ENCODE measurements around the gene NDFIP1.

Gene NDFIP1

DNA sequence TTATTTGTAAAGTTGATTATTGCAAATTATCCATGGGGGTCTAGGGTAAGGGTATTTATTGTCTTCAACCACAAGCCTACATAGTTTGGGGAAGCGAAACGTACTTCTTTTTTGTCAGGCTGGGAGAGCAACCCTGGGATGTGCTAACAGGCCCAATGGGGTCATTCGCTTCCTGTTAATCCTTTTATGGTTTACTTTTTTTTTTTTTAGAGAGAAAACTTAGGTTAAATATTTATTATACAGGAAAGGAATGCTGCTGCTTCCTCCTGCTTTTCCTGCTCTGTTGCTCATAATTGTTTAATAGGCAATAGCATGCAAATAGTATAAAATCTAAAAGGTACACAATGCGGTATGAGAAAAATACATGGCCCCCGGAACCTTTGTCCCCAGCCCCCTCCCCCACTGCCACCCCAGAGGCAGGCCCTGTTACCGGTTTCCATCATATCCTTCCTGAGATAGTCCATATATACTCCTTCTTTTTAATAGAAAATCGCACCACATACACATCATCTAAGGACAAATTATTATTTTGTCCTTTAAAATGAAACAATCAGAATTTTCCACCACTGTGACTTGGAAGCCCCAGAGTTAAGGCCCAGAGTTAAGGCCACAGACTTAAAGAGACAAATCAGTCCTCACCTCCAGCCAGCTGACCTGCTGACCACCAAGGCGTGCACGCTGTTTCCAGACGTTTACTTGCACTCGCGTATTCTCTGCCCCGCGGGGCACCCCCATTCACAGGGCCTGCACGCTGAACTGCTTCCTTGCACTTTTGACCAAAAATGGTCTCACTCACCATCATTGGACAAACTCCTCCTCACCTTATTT is 83.9 kb downstream of the NDFIP1 start:
- no peak for DNase-seq

DNA sequence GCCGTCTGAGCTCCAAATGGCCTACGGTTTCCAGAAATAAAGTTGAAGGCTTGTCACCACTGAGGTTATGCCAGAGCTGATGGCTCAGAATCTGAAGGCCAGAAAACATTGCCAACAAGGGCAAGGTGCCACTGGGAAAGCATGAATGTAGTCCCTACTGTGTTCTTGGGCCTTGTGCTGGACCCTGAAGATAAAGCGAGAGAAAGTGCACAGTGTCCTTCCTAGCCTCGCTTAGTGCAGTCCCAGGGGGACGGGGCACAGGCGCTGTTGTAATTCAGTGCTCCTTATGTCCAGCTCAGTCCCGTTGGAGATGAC is 84.5 kb downstream of the NDFIP1 start:
- DNase-seq = no peak

DNA sequence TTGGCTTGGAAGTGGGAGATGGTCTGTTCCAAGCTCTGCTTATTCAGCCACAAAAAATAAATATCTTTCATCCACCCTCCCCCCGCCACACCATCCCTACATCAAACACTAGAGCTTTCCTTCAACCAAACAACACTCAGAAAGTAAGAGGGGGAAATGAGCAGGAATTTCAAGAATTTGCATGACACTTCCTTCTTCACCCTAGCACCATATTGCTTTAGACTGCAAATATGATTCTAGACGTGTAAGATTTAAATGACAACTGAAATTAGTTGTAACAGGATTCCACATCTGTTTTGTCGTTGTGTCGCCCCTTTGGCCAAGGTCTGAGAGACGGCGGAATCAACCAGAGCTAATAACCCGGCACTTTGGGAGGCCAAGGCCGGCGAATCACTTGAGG is 88.5 kb downstream of the NDFIP1 start:
- DNase-seq = no peak

DNA sequence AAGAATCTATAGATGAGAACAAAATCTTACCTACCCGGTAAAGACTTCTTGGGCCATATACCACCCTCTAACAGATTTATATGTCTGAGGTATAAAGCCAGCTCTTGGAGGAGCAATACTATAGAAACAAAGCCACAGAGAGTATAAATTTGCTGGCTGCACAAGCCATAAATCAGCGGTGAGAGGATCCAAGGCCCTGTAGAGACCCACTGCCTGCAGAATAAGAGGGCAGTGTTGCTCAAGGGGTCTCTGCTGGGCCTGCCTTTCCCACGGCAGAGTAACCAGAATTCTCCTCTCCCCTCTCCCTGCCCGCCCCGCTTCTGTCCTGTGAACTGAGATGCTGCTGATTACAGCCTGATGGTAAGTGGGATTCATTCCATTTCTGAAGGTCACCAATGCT is 89.2 kb downstream of the NDFIP1 start:
- DNase-seq = no peak

DNA sequence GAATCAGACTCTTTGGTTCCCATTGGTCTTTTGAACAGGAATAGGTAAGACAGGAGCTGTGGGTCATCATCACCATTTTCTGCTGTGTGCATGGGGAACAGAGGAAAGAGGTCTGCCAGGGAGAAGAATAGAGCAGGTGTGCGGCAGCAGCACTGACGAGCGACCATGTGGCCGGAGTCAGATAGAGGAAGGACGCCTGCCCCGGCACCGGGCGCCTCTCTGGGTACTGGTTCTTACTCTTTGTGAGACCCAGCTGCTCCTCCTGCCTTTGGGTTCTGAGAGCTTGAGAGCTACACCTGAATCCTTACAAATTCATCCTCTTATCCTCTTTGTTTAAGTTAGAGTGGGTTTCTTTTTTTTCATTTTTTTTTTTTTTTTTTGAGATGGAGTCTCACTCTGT is 90.8 kb downstream of the NDFIP1 start:
- DNase-seq = no peak

DNA sequence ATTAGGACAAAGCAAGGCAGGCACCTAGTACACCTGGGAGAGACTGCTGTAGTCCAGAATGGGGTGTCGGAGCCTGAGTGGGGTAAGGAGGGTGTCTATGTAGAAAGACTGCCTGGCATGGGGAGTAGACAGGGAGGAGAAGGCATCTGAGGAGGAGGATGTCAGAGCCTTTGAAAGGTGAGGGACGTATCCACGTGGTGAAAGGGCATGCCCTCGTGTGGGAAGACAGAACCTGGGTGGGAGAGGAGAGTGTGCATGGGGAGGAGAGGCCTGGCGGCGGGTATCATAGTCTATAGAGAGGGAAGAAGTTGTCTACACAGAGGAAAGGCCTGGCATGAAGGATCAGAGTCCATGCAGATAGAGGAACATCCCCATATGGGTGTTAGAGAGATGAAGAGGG is 91.8 kb downstream of the NDFIP1 start:
- DNase-seq = no peak

DNA sequence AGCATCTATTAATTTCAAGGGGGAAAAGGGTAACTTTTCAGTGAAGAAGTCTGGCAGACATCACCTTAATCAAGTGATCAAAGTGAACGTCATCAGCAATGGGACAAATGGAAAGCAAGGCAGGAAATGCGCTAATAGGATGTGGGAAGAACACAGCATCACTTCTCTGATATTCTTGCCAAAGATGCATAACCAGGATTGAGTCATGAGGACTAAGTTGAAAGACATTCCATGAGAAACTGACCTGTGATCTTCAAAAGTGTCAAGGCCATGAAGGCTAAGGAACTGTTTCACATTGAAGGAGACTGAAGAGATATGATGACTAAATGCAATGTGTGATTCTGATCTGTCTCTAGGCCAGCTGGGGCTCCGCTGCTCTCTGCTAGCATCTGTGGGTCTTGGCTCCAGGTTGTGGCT is 92.9 kb downstream of the NDFIP1 start:
- DNase-seq = no peak

DNA sequence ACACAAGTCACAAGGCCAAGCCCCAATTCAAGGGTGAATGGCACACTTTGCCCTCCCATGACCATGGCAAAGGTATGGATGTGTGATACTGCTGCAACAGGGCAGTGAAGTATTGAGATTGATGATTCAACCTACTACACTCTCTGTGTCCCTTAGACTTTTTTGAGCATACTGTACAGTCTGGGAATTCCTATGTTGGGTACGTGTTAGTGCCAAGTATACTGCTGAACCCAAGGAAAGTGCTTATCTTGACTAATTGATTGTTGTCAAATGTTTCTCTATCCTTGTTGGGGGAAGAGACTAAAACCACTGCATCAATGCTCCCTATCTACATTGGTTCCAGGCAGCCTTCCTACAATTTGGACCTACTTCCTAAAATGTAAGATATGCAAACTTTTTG is 93.7 kb downstream of the NDFIP1 start:
- DNase-seq = no peak

Measured in NCI-H2081 treated with DMSO at 0.1 percent for 48 hours (cell line).